ENCODE measurements around the gene CNTNAP2.

DNA sequence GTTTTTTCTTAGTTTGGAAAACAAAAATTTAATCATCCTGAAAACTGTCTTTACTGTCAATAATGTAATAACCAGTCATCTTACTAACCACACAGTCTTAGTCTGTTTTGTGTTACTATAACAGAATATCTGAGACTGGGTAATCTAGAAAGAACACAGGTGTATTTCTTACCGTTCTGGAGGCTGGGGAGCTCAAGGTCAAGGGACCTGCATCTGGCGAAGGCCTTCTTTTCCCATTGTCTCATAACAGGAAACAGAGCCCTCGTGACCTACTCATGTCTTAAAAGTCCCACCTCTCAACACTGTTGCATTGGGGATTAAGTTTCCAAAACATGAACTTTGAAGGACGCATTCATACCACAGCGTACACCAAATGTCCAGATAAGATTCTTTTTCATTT lies 932.3 kb downstream of the CNTNAP2 start:
- TF ChIP-seq ELF4 (IDR thresholded peaks at IDR 0.05), result no peak
- TF ChIP-seq CTBP1 (IDR thresholded peaks at IDR 0.05; ENCODE audit: borderline replicate concordance), result no peak
